Activated naive CD4-positive, alpha-beta T cell treated with anti-CD3 and anti-CD28 coated beads, Interleukin-2, amount 50 U/mL, for 72 hours (primary cell): ENCODE results near the gene TSPAN14. TPM values are rescaled to one million over a fixed set of nuclear protein-coding genes. Genes with fewer than 3 reads are reported as not detected.
A peak's percentile ranks its signal among the peaks of the same experiment; 100 is the strongest.

Source experiments
- ATAC-seq, 2 donors: fragments of 150-1000 bp; cut with Tn5 transposase; 2 replicates each; pipeline ENCODE4 v1.10.0; 2021; ENCODE audit warnings: mild to moderate bottlenecking in 2 of 2, moderate library complexity in 2 of 2
- DNase-seq, 2 donors: peaks; one replicate each; pipeline ENCODE4 v3.0.0; 2021 to 2022; ENCODE audit warnings: low spot score in 2 of 2
- H3K27ac Mint-ChIP-seq, 2 donors: one replicate each; pipeline ENCODE4 v1.8.0; 2022; ENCODE audit warnings: mild to moderate bottlenecking in 2 of 2, mixed read lengths in 2 of 2
- H3K36me3 Mint-ChIP-seq, 2 donors: one replicate each; pipeline ENCODE4 v1.8.0; 2022; ENCODE audit warnings: mixed read lengths in 2 of 2
- H3K9me3 Mint-ChIP-seq, 2 donors: one replicate each; pipeline ENCODE4 v1.8.0; 2022; ENCODE audit warnings: mixed read lengths in 2 of 2
- total RNA-seq, 2 donors: library from RNA; stranded (reverse); gene quantifications; one replicate each; pipeline ENCODE4 v1.2.3, GENCODE V29; 2022

TSPAN14 gene
- total RNA-seq, 2 donors from 2014 or later: 30.7 to 53.6 TPM

DNA sequence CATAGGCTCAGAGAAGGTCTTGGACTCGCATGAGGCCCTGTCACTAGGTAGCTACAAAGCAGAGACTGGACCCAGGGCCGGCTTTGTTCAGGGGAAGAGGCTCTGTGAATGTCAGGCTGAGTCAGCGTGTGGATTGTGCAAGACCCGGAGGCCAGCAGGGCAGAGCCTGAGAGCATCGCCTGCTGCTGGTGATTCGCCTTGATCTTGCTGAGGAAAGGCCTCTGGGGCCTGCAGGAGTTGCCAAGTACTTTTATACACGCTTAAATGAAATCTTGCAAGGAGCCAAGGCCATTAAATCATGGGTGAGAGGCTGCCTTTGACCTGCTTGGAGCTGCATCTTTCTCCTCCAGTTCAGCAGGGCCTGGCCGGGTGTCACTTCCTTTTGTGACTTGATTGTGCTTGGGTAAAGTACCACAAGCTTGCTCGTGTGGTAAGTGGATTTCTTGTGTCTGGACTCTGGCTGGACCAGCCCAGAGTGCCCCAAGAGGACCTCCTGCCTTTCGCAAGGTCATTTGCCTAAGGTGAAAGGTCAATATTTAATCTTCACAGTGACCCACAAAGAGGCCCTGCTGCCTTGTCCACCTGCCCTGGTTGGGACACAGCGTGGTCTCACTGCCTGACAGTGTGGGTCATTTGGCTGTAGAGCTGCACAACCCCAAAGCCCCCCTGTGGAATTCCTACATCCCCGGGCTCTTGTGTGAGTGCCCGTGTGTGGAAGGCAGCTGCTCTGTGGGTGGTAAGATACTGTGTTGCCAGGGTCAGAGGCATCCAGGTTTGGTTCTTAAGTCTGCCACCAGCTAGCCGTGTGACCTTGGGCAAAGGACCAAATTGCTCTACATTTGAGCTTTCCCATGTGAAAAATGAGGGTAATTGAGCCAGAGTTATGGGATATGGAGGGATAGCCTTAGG, 45.0 kb downstream of the TSPAN14 start:
- DNase-seq (peak; percentile 64 to 83), ATAC-seq (peak; percentile 81 to 89)
- Mint-ChIP-seq H3K36me3 (peaks cover 0 to 44% of the 10 kb centered on the region in 2 donors), H3K9me3 (peaks cover 0 to 7% of the 10 kb centered on the region in 2 donors), H3K27ac (peak overlapping the region; percentile 87 to 96)

DNA sequence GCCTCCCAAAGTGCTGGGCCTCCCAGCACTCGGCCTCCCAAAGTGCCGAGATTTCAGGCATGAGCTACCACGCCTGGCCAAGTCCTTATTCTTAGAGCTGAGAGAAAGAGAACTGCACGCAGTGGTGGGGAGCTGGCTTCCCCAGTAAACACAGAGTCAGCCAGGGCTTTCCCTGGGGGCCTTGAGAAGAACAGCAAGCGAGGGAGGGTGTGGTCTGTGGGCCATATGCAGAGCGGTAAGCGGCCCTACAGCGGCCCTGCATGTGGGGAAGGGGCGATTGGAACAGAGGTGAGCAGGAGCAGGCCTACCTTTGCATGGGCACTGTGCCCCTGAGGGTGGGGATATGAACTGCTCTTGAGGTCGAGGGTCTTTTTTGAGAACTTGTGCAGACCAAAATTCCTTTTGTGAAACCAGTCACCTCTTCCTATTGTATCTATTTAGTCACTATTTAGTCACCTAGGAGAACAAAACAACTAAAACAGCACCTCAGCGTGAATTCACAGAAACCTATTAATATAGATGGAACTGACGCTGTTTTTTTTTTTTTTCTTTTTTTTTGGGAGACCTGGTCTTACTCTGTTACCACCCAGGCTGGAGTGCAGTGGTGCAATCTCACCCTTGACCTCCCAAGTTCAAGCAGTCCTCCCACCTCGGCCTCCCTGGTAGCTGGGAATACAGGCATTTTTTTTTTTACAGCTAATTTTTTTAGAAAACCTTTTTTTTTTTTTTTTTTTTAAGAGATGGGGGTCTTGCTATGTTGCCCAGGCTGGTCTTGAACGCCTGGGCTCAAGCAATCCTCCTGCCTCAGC, 46.7 kb downstream of the TSPAN14 start:
- peak; percentile 11 to 57 for ATAC-seq
- H3K27ac Mint-ChIP-seq: peak overlapping the region; percentile 87 to 96
- peaks cover 0 to 7% of the 10 kb centered on the region in 2 donors for H3K9me3 Mint-ChIP-seq
- peak in 1 of 2 donors; percentile 53 for DNase-seq
- H3K36me3 Mint-ChIP-seq: peaks cover 0 to 28% of the 10 kb centered on the region in 2 donors

DNA sequence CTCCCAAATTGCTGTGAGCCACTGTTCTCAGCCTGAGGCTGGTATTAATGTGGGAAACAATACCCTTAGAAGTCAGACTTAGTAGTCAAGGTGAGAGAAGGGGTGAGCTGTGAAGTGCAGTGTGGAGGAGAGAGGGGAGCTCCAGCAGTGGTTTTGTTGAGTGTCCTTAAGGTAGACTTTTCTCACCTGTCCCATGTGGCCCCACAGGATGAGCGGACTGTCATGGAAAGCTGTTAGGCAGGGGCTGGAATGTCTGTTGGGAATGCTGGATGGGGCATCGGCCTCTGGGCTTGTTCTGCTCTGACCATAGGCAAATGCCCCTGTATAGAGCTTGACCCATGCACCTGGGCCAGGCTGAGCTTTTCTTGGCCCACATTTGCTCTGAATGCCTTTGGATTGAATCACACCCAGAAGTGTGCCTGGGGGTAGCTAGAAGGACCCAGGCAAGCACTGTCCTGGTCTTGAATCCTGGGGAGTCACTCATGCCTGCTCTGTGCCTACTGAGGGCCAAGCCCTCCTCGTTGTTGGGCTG, 47.3 kb downstream of the TSPAN14 start:
- Mint-ChIP-seq H3K36me3 (peaks cover 0 to 22% of the 10 kb centered on the region in 2 donors), H3K27ac (peak overlapping the region; percentile 87 to 96), H3K9me3 (peaks cover 0 to 6% of the 10 kb centered on the region in 2 donors)
- DNase-seq (no peak), ATAC-seq (no peak)

DNA sequence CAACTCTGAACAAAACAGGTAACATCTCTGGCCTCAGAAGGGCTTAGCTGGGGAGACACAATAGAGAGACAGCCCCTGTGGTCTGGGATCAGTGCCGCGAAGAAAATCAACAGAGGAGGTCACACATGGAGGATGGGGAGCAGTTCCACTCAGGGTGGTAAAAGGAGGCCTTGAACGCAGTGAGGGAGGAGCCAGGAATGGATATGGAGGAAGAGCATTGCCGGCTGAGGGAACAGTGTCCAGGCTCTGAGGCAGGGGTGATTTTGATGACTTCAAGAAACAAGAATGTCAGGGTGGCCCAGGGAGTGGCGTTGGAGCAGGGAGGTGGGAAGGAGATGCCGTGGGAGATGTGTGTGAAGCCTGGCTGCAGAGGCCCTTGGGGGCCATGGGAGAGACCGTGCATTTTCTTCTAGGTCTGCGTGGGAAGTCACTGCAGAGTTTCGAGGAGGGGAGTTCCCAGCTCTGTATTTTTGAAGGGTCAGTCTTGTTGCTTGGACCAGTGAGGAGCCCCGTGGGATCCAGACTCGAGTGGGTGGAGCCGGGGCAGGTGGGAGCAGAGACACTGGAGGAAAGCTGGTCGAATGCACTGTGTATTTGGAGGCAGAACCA, 47.9 kb downstream of the TSPAN14 start:
- Mint-ChIP-seq H3K9me3 (no peaks in the 10 kb centered on the region), H3K36me3 (peaks cover 0 to 16% of the 10 kb centered on the region in 2 donors), H3K27ac (peak overlapping the region; percentile 87 to 96)
- no peak for DNase-seq
- no peak for ATAC-seq

DNA sequence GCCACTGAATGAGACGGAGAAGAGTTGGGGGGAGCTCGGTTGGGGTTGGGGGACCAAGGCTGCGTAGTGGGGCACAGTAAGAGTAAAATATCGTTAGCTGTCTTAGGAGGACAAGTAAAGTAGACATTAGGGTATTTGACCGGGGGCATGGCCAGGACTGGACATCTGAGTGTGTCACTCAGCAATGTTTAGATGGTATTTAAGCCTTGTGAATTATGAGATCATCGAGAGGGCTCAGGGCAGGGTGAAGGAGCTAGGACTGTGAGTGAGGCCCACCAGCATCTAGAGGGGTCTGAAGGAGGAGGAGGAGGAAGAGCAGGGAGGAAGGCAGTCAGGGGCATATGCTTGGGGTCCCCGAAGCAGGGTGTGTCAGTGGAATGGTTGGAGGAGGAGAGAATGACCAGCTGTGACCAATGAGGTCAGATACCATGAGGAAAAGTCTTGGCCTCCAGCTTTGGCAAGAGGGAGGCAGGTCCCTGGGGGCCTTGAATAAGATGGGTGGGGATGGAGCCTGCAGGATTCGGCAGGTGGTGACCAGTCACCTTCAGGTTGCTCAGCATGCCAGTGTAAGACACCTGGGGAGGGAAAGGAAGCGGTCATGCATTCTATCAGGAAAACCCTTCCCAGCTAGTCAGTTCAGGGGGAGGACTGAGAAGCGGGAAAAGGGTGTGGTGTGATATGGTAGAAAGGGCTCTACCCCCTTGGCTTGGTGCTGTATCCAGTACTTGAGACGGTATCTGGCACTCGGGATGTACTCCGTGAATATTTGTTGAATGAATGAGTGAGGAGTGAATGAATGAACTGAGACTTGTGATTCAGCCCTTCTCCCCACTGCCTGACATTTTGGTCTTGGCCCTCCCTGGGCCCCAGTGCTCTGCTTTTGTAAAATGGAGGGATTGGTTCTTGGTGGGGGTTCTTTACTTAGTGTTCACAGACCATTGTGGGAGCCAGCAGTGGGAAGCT, 48.8 kb downstream of the TSPAN14 start:
- H3K9me3 Mint-ChIP-seq: no peaks in the 10 kb centered on the region

DNA sequence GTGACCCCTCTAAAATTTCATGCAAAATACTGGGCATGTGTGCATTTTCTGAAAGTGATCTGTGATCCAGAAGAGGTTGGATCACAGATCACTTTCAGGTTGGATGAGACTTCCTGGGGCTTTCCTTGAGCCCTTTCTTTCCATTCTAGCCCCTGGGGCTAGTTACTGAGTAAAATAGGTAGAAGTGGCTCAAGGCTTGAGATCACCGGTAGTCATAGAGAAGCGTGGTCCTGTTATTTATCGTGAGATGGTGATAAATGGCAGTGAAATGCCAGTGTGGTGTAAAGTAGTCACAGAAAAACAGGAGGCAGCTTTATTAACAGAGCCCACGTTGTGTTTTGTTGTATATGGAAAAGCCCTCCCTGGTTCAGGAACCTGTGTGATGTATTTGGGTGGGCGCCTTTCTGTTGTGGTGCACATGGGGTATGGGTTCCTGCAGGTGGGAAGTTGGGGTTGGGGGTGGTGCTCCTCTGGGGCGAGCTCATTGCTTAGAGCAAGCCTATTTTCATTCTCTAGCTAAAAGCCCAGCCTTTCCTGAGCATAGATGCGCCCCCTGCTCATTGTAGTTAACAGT, 49.6 kb downstream of the TSPAN14 start:
- H3K36me3 Mint-ChIP-seq: peaks cover 0 to 11% of the 10 kb centered on the region in 2 donors
- no peaks in the 10 kb centered on the region for H3K9me3 Mint-ChIP-seq
- ATAC-seq (peak in 1 of 2 donors; percentile 35), DNase-seq (no peak)
- peak overlapping the region; percentile 87 to 92 for H3K27ac Mint-ChIP-seq

More for the DNA sequence above, 48.8 kb downstream of the TSPAN14 start:
- ATAC-seq (peak in 1 of 2 donors; percentile 0), DNase-seq (no peak)
- Mint-ChIP-seq H3K36me3 (peaks cover 0 to 11% of the 10 kb centered on the region in 2 donors), H3K27ac (peak overlapping the region; percentile 87 to 92)

DNA sequence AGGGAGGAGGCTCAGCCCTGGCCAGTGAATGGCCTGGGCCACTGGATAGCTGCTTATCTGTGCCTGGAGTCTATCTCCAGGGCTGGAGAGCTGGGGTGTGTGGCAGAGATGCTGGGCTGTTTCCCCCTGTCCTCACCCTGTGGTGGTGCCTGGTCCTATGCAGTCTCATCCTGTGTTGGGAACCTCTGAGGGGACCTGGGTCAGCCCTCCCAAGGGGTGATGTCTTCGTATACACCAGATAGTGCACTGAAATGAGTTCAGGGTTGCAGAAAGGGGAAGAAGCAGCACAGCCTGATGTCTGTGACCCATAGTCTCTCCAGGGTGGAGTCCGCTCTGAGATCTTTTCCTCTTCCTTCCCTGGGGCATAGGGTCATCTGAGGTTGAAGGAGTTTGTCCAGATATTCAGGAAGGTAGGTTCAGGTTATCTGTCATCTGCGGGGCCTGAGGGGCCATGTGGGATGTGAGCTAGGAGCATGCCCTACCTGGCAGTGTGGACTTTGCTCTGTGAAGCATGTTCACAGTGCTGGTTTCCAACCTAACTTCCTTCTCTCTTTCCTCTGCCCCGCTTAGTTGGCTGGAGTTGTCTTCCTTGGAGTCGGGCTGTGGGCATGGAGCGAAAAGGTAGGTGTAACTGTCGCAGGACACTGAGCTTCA, 50.2 kb downstream of the TSPAN14 start:
- H3K36me3 Mint-ChIP-seq: peaks cover 0 to 11% of the 10 kb centered on the region in 2 donors
- H3K9me3 Mint-ChIP-seq: no peaks in the 10 kb centered on the region
- DNase-seq: no peak
- peak overlapping the region; percentile 87 to 92 for H3K27ac Mint-ChIP-seq
- ATAC-seq: no peak

DNA sequence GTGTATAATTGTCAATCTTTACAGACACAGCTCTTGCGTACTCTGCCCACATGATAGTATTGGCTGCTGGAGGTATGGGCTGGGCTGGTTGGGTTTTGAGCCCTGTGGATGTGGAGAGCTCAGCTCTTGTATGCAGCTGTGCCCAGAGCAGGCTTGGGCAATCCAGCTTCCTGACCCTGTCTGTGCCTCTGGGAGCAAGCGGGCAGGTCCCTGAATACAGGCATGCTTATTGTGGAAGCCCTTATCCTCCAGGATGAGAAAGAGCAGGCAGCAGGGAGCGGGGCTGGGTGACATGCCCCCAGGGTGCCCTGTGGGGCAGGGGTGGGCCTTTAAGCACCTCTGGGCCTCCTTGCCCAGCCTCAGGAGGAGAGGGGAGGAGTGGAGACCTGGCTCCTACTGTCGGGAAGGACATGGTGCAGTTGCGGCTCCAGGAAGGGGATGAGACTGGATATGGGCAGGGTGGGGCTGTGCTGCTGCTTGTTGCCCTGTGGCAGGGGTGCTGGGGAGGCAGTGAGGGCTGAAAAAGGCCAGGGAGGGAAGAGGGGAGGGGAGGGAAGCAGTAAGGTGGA, 50.9 kb downstream of the TSPAN14 start:
- DNase-seq (no peak), ATAC-seq (peak in 1 of 2 donors; percentile 3)
- no peaks in the 10 kb centered on the region for H3K9me3 Mint-ChIP-seq
- peak overlapping the region; percentile 79 to 87 for H3K27ac Mint-ChIP-seq
- peaks cover 0 to 17% of the 10 kb centered on the region in 2 donors for H3K36me3 Mint-ChIP-seq

DNA sequence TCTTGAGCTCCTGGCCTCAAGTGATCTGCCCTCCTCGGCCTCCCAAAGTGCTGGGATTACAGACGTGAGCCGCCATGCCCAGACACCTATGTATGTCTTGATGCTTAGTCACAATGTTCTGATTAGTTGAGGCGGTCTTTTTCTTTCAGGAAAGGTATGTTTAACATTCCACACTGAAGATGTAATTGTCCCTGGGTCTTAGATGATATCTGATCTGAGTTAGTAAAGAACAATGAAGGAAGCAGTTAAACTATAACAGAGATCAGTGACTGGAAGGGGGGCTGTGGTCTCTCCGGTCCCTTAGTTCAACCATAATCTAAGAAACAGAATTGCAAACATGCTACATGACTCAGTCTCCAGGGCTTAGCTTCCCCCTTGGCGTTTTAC, 52.1 kb downstream of the TSPAN14 start:
- no peak for ATAC-seq
- Mint-ChIP-seq H3K36me3 (peaks cover 0 to 20% of the 10 kb centered on the region in 2 donors), H3K9me3 (no peaks in the 10 kb centered on the region), H3K27ac (peak overlapping the region in 1 of 2 donors; percentile 87)
- DNase-seq: no peak

DNA sequence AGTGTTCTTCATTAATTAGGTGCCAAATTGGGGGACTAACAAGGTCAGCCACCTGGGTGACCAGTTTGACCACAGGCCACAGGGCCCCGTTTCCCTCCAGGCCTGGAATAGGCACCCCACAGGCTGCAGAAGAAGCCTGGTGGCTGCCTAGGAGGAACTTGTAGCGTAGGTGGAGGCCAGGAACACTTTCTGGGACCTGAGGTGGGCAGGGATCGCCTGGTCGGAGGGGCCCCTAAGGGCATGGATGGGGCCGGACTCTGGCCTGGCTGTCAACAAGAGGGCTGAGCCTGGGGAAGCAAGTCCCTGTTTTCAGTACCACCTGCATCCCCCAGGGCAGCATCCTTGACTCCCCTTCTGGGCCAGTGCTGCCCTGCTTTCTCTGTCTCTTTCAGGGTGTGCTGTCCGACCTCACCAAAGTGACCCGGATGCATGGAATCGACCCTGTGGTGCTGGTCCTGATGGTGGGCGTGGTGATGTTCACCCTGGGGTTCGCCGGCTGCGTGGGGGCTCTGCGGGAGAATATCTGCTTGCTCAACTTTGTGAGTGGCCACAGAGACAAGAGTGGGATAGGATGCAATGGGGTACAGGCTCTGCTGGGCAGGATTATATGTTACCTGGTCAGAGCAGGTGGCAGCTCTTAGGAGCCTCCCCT, 52.9 kb downstream of the TSPAN14 start:
- no peak overlapping the region for H3K27ac Mint-ChIP-seq
- DNase-seq: no peak
- no peaks in the 10 kb centered on the region for H3K9me3 Mint-ChIP-seq
- peaks cover 4 to 12% of the 10 kb centered on the region in 2 donors for H3K36me3 Mint-ChIP-seq
- ATAC-seq: no peak

DNA sequence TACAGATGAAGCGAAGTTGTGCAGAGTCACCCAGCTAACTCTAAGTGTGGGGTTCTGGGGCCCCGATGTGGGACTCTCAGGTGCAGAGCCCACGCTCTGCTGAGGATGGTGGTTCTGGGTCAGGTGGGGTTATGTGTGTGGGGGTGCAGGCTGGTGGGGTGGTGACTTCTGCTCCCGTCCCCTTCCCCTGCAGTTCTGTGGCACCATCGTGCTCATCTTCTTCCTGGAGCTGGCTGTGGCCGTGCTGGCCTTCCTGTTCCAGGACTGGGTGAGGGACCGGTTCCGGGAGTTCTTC, 54.9 kb downstream of the TSPAN14 start:
- Mint-ChIP-seq H3K36me3 (peaks cover 9 to 10% of the 10 kb centered on the region in 2 donors), H3K9me3 (no peaks in the 10 kb centered on the region), H3K27ac (no peak overlapping the region)
- no peak for ATAC-seq
- no peak for DNase-seq

DNA sequence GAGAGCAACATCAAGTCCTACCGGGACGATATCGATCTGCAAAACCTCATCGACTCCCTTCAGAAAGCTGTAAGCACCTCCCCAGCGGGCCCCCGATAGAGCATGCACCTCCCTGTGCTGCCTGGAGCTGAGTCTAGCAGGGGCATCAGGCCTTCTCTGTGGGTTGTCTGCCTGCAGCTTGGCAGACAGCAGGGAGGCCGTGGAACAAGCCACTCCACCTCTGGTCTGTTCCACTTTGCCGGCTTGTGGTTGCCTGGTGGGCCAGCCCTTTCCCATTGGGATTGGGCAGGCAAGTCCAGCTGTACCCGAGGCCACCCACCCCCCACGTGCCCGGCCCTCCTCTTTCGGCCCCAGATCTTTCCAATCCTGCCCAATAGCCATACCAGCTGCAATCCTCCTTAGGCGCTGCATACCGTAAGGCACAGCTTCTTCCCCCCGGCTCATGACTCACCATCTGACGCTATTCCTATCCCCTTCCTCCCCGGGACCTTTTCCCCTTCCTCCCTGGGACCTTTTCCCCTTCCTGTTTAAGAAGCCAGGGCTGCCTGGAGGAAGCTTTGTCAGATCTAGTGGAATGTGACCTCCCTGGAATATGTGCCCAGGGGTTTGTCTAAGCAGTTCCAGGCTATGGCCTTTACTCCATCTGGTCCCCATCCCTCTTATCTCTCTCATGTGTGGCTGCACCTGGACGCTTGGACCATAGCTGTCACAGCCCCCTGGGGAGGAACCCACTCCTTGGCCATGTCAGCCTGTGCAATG, 55.5 kb downstream of the TSPAN14 start:
- no peaks in the 10 kb centered on the region for H3K9me3 Mint-ChIP-seq
- no peak for DNase-seq
- H3K36me3 Mint-ChIP-seq: peaks cover 9 to 10% of the 10 kb centered on the region in 2 donors
- ATAC-seq: no peak
- H3K27ac Mint-ChIP-seq: peak overlapping the region; percentile 33 to 84

DNA sequence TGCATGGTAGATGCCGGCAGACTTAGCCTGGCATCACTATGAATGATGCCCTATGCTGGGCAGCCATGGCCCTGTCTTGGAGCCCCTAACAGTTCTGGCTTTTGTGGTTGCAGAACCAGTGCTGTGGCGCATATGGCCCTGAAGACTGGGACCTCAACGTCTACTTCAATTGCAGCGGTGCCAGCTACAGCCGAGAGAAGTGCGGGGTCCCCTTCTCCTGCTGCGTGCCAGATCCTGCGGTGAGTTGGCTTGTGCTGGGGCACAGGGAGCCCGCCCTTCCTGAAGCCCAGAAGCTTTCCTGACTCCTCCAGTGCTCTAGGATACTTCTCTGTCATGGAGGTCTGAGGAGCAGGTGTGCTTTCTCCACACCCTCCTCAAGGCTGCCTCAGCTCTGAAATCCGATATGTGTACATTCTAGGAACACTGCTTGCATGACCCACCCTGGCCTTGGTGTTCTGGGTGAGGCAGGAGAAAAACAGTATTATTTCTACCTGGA, 58.0 kb downstream of the TSPAN14 start:
- H3K27ac Mint-ChIP-seq: peak overlapping the region; percentile 84 to 97
- ATAC-seq (no peak), DNase-seq (no peak)
- no peaks in the 10 kb centered on the region for H3K9me3 Mint-ChIP-seq
- peaks cover 9 to 10% of the 10 kb centered on the region in 2 donors for H3K36me3 Mint-ChIP-seq
